A549 (cell line): ENCODE data around the gene ITPRIPL1. TPM values are rescaled to one million over a fixed set of nuclear protein-coding genes. Genes with fewer than 3 reads are reported as not detected.

Experiments used
- ATAC-seq, 2 experiments: fragments of 200-7000 bp in 1 of 2; fragments of >200 bp in 1 of 2; cut with Nextera tagmentation in 1 of 2; cut with Tn5 transposase in 1 of 2; 3 replicates each; pipeline versions ENCODE4 v1.8.0 to v1.9.1; 2018 to 2020; ENCODE audit warnings: mild to moderate bottlenecking in 1 of 2, moderate library complexity in 1 of 2
- CTCF ChIA-PET: fragments of 300-600 bp; sonication (Branson Sonifier 250); formaldehyde crosslinking; extraction: SDS; loops from one replicate; lab custom pipeline; 2021; ENCODE audit warnings: antibody characterized with exemption, inconsistent platforms; lab: Yijun Ruan, JAX
- POLR2A ChIA-PET: fragments of 350-600 bp; formaldehyde crosslinking; extraction: SDS; loops from one replicate; lab custom pipeline; 2021; ENCODE audit warnings: antibody characterized with exemption, inconsistent platforms; lab: Yijun Ruan, JAX
- DNase-seq, 2 experiments: peaks; one replicate each; pipeline versions ENCODE4 v3.0.0 to v3.0.0-alpha.2; 2011 to 2016; ENCODE audit warnings: low read depth in 1 of 2, low spot score in 1 of 2
- FAIRE-seq: peaks from 2 replicates; lab custom pipeline; 2011; peaks lifted over from hg19 to GRCh38; lab: Jason Lieb, UNC
- H3K27ac ChIP-seq, 2 experiments: fragments of >200 bp; sonication (Bioruptor Twin); formaldehyde crosslinking; 3 replicates each; pipeline ENCODE4 v1.5.1; 2016 to 2017
- H3K4me1 ChIP-seq: fragments of >200 bp; sonication (Bioruptor Twin); formaldehyde crosslinking; 3 replicates; pipeline ENCODE4 v1.6.1; 2016
- H3K4me2 ChIP-seq: fragments of >200 bp; sonication (Bioruptor Twin); formaldehyde crosslinking; 3 replicates; pipeline ENCODE4 v1.6.1; 2016
- H3K4me3 ChIP-seq: fragments of >200 bp; sonication (Bioruptor Twin); formaldehyde crosslinking; 3 replicates; pipeline ENCODE4 v1.5.1; 2016
- H3K9me3 ChIP-seq: fragments of >200 bp; sonication (Bioruptor Twin); formaldehyde crosslinking; 3 replicates; pipeline ENCODE4 v1.6.1; 2016
- ATOH8 ChIP-seq: fragments of 250-450 bp; sonication (Bioruptor Pico); IDR thresholded peaks from 2 replicates; pipeline ENCODE4 v1.5.0; 2020; ENCODE audit warnings: low read depth, mild to moderate bottlenecking, moderate library complexity
- CBX2 ChIP-seq: fragments of 200-600 bp; sonication (generic); IDR thresholded peaks from 2 replicates; pipeline ENCODE4 v1.6.1; 2016; ENCODE audit warnings: low read depth, mild to moderate bottlenecking, borderline replicate concordance
- HES2 ChIP-seq: fragments of >200 bp; sonication (Bioruptor Twin); formaldehyde crosslinking; IDR thresholded peaks from 2 replicates; pipeline ENCODE4 v1.6.1; 2016
- HEYL ChIP-seq: fragments of 250-450 bp; sonication (Bioruptor Pico); IDR thresholded peaks from 2 replicates; pipeline ENCODE4 v1.8.0; 2021; ENCODE audit warnings: mild to moderate bottlenecking, moderate library complexity
- HOXA7 ChIP-seq: fragments of 250-450 bp; sonication (Bioruptor Pico); IDR thresholded peaks from 2 replicates; pipeline ENCODE4 v1.5.0; 2020; ENCODE audit warnings: mild to moderate bottlenecking, moderate library complexity
- HOXB5 ChIP-seq: fragments of 250-450 bp; sonication (Bioruptor Pico); IDR thresholded peaks from 2 replicates; pipeline ENCODE4 v1.5.0; 2020; ENCODE audit warnings: mild to moderate bottlenecking, moderate library complexity
- KDM1A ChIP-seq: fragments of 200-600 bp; sonication (generic); IDR thresholded peaks from 2 replicates; pipeline ENCODE4 v1.6.1; 2016; ENCODE audit warnings: low read depth, mild to moderate bottlenecking
- KDM5A ChIP-seq: fragments of 200-600 bp; sonication (generic); IDR thresholded peaks from 2 replicates; pipeline ENCODE4 v1.6.1; 2016; ENCODE audit warnings: antibody characterized with exemption, mild to moderate bottlenecking
- MAZ ChIP-seq: fragments of 150-350 bp; IDR thresholded peaks from 2 replicates; pipeline ENCODE4 v1.6.1; 2014; ENCODE audit warnings: antibody characterized with exemption, low read depth, low read length, borderline replicate concordance
- NPAS2 ChIP-seq: fragments of 250-450 bp; sonication (Bioruptor Pico); IDR thresholded peaks from 2 replicates; pipeline ENCODE4 v1.8.0; 2022; ENCODE audit warnings: mild to moderate bottlenecking, moderate library complexity, borderline replicate concordance
- PHF8 ChIP-seq: fragments of 200-600 bp; sonication (generic); IDR thresholded peaks from 2 replicates; pipeline ENCODE4 v1.6.1; 2016; ENCODE audit warnings: low read depth, mild to moderate bottlenecking, antibody characterized with exemption, moderate library complexity, borderline replicate concordance
- RCOR1 ChIP-seq: fragments of 150-350 bp; IDR thresholded peaks from 2 replicates; pipeline ENCODE4 v1.6.1; 2014; ENCODE audit warnings: antibody characterized with exemption, low read length, low read depth
- REST ChIP-seq: fragments of 200-600 bp; sonication (generic); IDR thresholded peaks from 2 replicates; pipeline ENCODE4 v1.6.1; 2016; ENCODE audit warnings: antibody characterized with exemption, mild to moderate bottlenecking, moderate library complexity
- RFX5 ChIP-seq: fragments of 450-650 bp; IDR thresholded peaks from 2 replicates; pipeline ENCODE4 v1.7.1; 2014; ENCODE audit warnings: antibody characterized with exemption, mild to moderate bottlenecking, moderate library complexity
- RNF2 ChIP-seq: fragments of 200-600 bp; sonication (generic); IDR thresholded peaks from 2 replicates; pipeline ENCODE4 v1.6.1; 2016; ENCODE audit warnings: low read depth, mild to moderate bottlenecking, antibody characterized with exemption, moderate library complexity, borderline replicate concordance
- SREBF2 ChIP-seq: fragments of 450-650 bp; IDR thresholded peaks from 2 replicates; pipeline ENCODE4 v1.6.1; 2014; ENCODE audit warnings: mild to moderate bottlenecking, moderate library complexity
- TFCP2L1 ChIP-seq: fragments of 250-450 bp; sonication (Bioruptor Pico); IDR thresholded peaks from 2 replicates; pipeline ENCODE4 v1.5.0; 2021; ENCODE audit warnings: mild to moderate bottlenecking
- ZC3H11A ChIP-seq: fragments of 450-650 bp; IDR thresholded peaks from 2 replicates; pipeline ENCODE4 v1.6.1; 2014; ENCODE audit warnings: antibody characterized with exemption, mild to moderate bottlenecking
- ZSCAN20 ChIP-seq: fragments of 250-450 bp; sonication (Bioruptor Pico); IDR thresholded peaks from 2 replicates; pipeline ENCODE4 v1.8.0; 2022; ENCODE audit warnings: mild to moderate bottlenecking, moderate library complexity
- WGBS: methylation state at CpG from one replicate; pipeline ENCODE4 v1.1.6; 2017; ENCODE audit errors: missing lambda C conversion rate; 5-methylcytosine and 5-hydroxymethylcytosine counted together
- polyA plus RNA-seq, 4 experiments: library from polyadenylated mRNA; depleted of rRNA in 3 of 4; stranded (reverse); fragments of >200 nt; fragmentation: RNase III in 1 of 4; extraction: RNeasy Plus Mini Kit Qiagen cat#74134 plus additional on column Dnase treatment in 1 of 4; gene quantifications; 2 replicates in 3 of 4; 3 replicates in 1 of 4; pipeline ENCODE4 v1.2.3, GENCODE V29; 2011 to 2017
- TF ChIP-seq, protein P1 (sequence below): IDR thresholded peaks from 2 replicates; pipeline ENCODE4 v1.6.1; 2012; ENCODE audit warnings: low read depth, borderline replicate concordance
- TF ChIP-seq, protein P2 (sequence below): IDR thresholded peaks from 2 replicates; pipeline ENCODE4 v1.6.1; 2012

The ITPRIPL1 gene
- polyA plus RNA-seq, 2 of the 4 experiments (the other 2 are of a cell fraction), result not detected

- DNase-seq (peak; percentile 31 to 42), FAIRE-seq (no peak), ATAC-seq (peak; percentile 73 to 78)
- Histone ChIP-seq H3K9me3 (no peaks in the 10 kb centered on the region), H3K4me3 (peak overlapping the region; percentile 78), H3K27ac (peak overlapping the region; percentile 80 to 84), H3K4me2 (peak overlapping the region; percentile 99), H3K4me1 (peaks cover 9% of the 10 kb centered on the region; the same call in 2 of the 3 replicates)
- CTCF ChIA-PET, result interaction anchor here (0.8 to 2.4 kb wide), 7 partner anchors 9 to 188 kb away, joined by 3 to 9 read pairs (median 5); no protein-coding TSS in a partner anchor
- POLR2A ChIA-PET, result interaction anchor here (0.6 to 2.8 kb wide), 9 partner anchors 8 to 192 kb away, joined by 3 to 22 read pairs (median 4); partner anchors contain the start of genes NCAPH and SNRNP200
- TF ChIP-seq, protein P1, sequence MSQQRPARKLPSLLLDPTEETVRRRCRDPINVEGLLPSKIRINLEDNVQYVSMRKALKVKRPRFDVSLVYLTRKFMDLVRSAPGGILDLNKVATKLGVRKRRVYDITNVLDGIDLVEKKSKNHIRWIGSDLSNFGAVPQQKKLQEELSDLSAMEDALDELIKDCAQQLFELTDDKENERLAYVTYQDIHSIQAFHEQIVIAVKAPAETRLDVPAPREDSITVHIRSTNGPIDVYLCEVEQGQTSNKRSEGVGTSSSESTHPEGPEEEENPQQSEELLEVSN, result peak; percentile 83
- TF ChIP-seq, protein P2, sequence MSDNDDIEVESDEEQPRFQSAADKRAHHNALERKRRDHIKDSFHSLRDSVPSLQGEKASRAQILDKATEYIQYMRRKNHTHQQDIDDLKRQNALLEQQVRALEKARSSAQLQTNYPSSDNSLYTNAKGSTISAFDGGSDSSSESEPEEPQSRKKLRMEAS, result peak; percentile 86
- TF ChIP-seq RNF2, result no peak
- 8% methylated on average over 38 of the region's 41 CpGs for WGBS
These were observed 4.1 kb upstream of the ITPRIPL1 start for GRCh38 chr2:96320728-96321622.

DNA sequence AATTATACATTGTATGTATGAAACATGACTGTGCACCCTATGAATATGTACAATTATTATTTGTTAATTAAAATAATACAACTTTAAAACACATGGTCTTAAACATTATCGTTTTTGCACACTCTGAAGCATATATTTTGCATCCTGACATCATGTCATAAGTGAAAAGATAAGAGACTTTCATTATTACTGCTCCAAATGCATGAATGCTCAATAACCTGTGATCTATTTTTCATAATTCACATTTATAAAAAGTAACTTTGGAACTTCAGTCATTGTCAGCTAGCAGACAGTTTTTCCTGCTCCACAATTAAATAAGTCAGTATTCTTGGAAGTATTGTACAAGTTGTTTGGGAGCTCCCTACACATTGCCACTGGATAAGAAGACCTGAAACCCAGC is 1.3 kb upstream of the ITPRIPL1 start:
- POLR2A ChIA-PET, result no interaction called here
- CTCF ChIA-PET, result interaction anchor here (1.7 to 3.0 kb wide), 2 partner anchors 9 to 19 kb away, joined by 4 to 10 read pairs; partner anchors contain the start of gene SNRNP200
- Histone ChIP-seq H3K4me3 (no peak overlapping the region), H3K27ac (no peak overlapping the region), H3K9me3 (no peaks in the 10 kb centered on the region), H3K4me1 (peaks cover 8% of the 10 kb centered on the region; the same call in 2 of the 3 replicates), H3K4me2 (no peak overlapping the region)
- ATAC-seq, result no peak
- no peak for DNase-seq
- no peak for FAIRE-seq
- TF ChIP-seq HOXA7 (CRISPR knock-in tag), result no peak
- TF ChIP-seq SREBF2, result no peak
- TF ChIP-seq MAZ, result no peak
- TF ChIP-seq HOXB5, result no peak
- no peak for TF ChIP-seq HES2
- TF ChIP-seq KDM5A, result no peak
- TF ChIP-seq TFCP2L1 (CRISPR knock-in tag), result no peak
- no peak for TF ChIP-seq CBX2
- no peak for TF ChIP-seq ZSCAN20 (CRISPR knock-in tag)
- no peak for TF ChIP-seq REST
- no peak for TF ChIP-seq NPAS2 (CRISPR knock-in tag)
- no peak for TF ChIP-seq ATOH8 (CRISPR knock-in tag)
- no peak for TF ChIP-seq PHF8
- no peak for TF ChIP-seq HEYL
- no peak for TF ChIP-seq RNF2
- no peak for TF ChIP-seq RCOR1
- no peak for TF ChIP-seq RFX5
- TF ChIP-seq ZC3H11A, result no peak
- no peak for TF ChIP-seq KDM1A
- WGBS, result 56% methylated on average over 1 of the region's 1 CpG
